Measurements from ENCODE around the gene SMOC1. TPM values are rescaled to one million over a fixed set of nuclear protein-coding genes. Genes with fewer than 3 reads are reported as not detected.

SMOC1 gene
- total and polyA plus RNA-seq, 2 donors (not counting 1 experiment from before 2014, with no cell fraction given) = 0.06 TPM; not detected in 1

GRCh38 chr14:69982220-69982839 is 103.1 kb downstream of the SMOC1 start:
- no peak for DNase-seq (ENCODE audit: low read depth in 2 of 2)
- TF ChIP-seq EZH2 (IDR thresholded peaks at IDR 0.05; ENCODE audit: low read length, missing control alignments) = no peak
- TF ChIP-seq CTCF (conservative IDR thresholded peaks at IDR 0.05 in 1 of 2, IDR thresholded peaks at IDR 0.05 in 1 of 2; ENCODE audit: low read depth in 1 of 2, low read length in 2 of 2) = no peak
- no peak overlapping the region for H3K27ac ChIP-seq (ENCODE audit: insufficient read depth, low read length)
- H3K27me3 ChIP-seq (ENCODE audit: control insufficient read depth, insufficient read depth, low read length) = no peaks in the 10 kb centered on the region
- H3K9me3 ChIP-seq (ENCODE audit: control insufficient read depth, insufficient read depth, low read depth, low read length) = no peaks in the 10 kb centered on the region
- H3K4me3 ChIP-seq (replicated peaks in 1 of 4; ENCODE audit: control extremely low read depth in 1 of 4, insufficient read depth in 1 of 4, low read depth in 3 of 4, low read length in 4 of 4) = no peak overlapping the region
- no peaks in the 10 kb centered on the region for H4K20me1 ChIP-seq (ENCODE audit: control insufficient read depth, extremely low read depth, insufficient read depth, low read length)
- no peaks in the 10 kb centered on the region for H3K36me3 ChIP-seq (ENCODE audit: control insufficient read depth, insufficient read depth, low read length)
- no peak overlapping the region for H3K4me2 ChIP-seq (ENCODE audit: extremely low read depth, insufficient read depth, low read length)
- no peak overlapping the region for H3K9ac ChIP-seq (ENCODE audit: insufficient read depth, low read length)
- H3K79me2 ChIP-seq (ENCODE audit: control insufficient read depth, insufficient read depth, low read length) = no peaks in the 10 kb centered on the region
- H3K4me1 ChIP-seq (ENCODE audit: control insufficient read depth, extremely low read depth, insufficient read depth, low read length) = no peaks in the 10 kb centered on the region
- no peak overlapping the region for H2AFZ ChIP-seq (ENCODE audit: low read length)

- no peak overlapping the region for H3K4me3 ChIP-seq (replicated peaks in 1 of 4; ENCODE audit: control extremely low read depth in 1 of 4, insufficient read depth in 1 of 4, low read depth in 3 of 4, low read length in 4 of 4)
- no peak for DNase-seq (ENCODE audit: low read depth in 2 of 2)
- no peaks in the 10 kb centered on the region for H3K4me1 ChIP-seq (ENCODE audit: control insufficient read depth, extremely low read depth, insufficient read depth, low read length)
- no peaks in the 10 kb centered on the region for H3K36me3 ChIP-seq (ENCODE audit: control insufficient read depth, insufficient read depth, low read length)
- H3K27me3 ChIP-seq (ENCODE audit: control insufficient read depth, insufficient read depth, low read length) = no peaks in the 10 kb centered on the region
- H3K4me2 ChIP-seq (ENCODE audit: extremely low read depth, insufficient read depth, low read length) = no peak overlapping the region
- no peak overlapping the region for H3K9ac ChIP-seq (ENCODE audit: insufficient read depth, low read length)
- H3K9me3 ChIP-seq (ENCODE audit: control insufficient read depth, insufficient read depth, low read depth, low read length) = no peaks in the 10 kb centered on the region
- H3K27ac ChIP-seq (ENCODE audit: insufficient read depth, low read length) = no peak overlapping the region
- TF ChIP-seq CTCF (conservative IDR thresholded peaks at IDR 0.05 in 1 of 2, IDR thresholded peaks at IDR 0.05 in 1 of 2; ENCODE audit: low read depth in 1 of 2, low read length in 2 of 2) = no peak
- TF ChIP-seq EZH2 (IDR thresholded peaks at IDR 0.05; ENCODE audit: low read length, missing control alignments) = no peak
- H3K79me2 ChIP-seq (ENCODE audit: control insufficient read depth, insufficient read depth, low read length) = no peaks in the 10 kb centered on the region
- H4K20me1 ChIP-seq (ENCODE audit: control insufficient read depth, extremely low read depth, insufficient read depth, low read length) = no peaks in the 10 kb centered on the region
- H2AFZ ChIP-seq (ENCODE audit: low read length) = no peak overlapping the region
These were observed 103.7 kb downstream of the SMOC1 start for GRCh38 chr14:69982886-69983285.

GRCh38 chr14:69983317-69983716 is 104.1 kb downstream of the SMOC1 start:
- Histone ChIP-seq H3K27ac (ENCODE audit: insufficient read depth, low read length) (no peak overlapping the region), H3K27me3 (ENCODE audit: control insufficient read depth, insufficient read depth, low read length) (no peaks in the 10 kb centered on the region), H3K4me2 (ENCODE audit: extremely low read depth, insufficient read depth, low read length) (no peak overlapping the region), H3K9me3 (ENCODE audit: control insufficient read depth, insufficient read depth, low read depth, low read length) (no peaks in the 10 kb centered on the region), H2AFZ (ENCODE audit: low read length) (no peak overlapping the region), H3K36me3 (ENCODE audit: control insufficient read depth, insufficient read depth, low read length) (no peaks in the 10 kb centered on the region), H3K4me3 (replicated peaks in 1 of 4; ENCODE audit: control extremely low read depth in 1 of 4, insufficient read depth in 1 of 4, low read depth in 3 of 4, low read length in 4 of 4) (no peak overlapping the region), H3K79me2 (ENCODE audit: control insufficient read depth, insufficient read depth, low read length) (no peaks in the 10 kb centered on the region), H3K9ac (ENCODE audit: insufficient read depth, low read length) (no peak overlapping the region), H4K20me1 (ENCODE audit: control insufficient read depth, extremely low read depth, insufficient read depth, low read length) (no peaks in the 10 kb centered on the region), H3K4me1 (ENCODE audit: control insufficient read depth, extremely low read depth, insufficient read depth, low read length) (no peaks in the 10 kb centered on the region)
- DNase-seq (ENCODE audit: low read depth in 2 of 2) = no peak
- TF ChIP-seq EZH2 (IDR thresholded peaks at IDR 0.05; ENCODE audit: low read length, missing control alignments) = no peak
- no peak for TF ChIP-seq CTCF (conservative IDR thresholded peaks at IDR 0.05 in 1 of 2, IDR thresholded peaks at IDR 0.05 in 1 of 2; ENCODE audit: low read depth in 1 of 2, low read length in 2 of 2)

All from fibroblast of lung (primary cell).